SK-N-MC (cell line): Measurements from ENCODE around the gene MYLIP.

ENCODE experiments used
- EZH2 ChIP-seq: fragments of 200-600 bp; sonication (generic); IDR thresholded peaks from one replicate; pipeline ENCODE4 v1.6.1; 2017; ENCODE audit warnings: antibody characterized with exemption
- FOXP2 ChIP-seq: optimal IDR thresholded peaks from 2 replicates; pipeline ENCODE3; 2011; ENCODE audit warnings: mild to moderate bottlenecking, moderate library complexity; ENCODE audit not compliant: insufficient read depth; ENCODE audit errors: extremely low read length, control extremely low read depth
- POLR2AphosphoS5 ChIP-seq: IDR thresholded peaks from 2 replicates; pipeline ENCODE4 v1.6.1; 2012; ENCODE audit warnings: mild to moderate bottlenecking, low read depth, low read length, borderline replicate concordance

- TF ChIP-seq POLR2AphosphoS5 = no peak
- no peak for TF ChIP-seq EZH2
- no peak for TF ChIP-seq FOXP2
Measured at GRCh38 chr6:16127471-16127870, 1.4 kb upstream of the MYLIP start.
